Suprapubic skin (tissue), 4 donors: Measurements from ENCODE around the gene SCRN1. TPM values are rescaled to one million over a fixed set of nuclear protein-coding genes. Genes with fewer than 3 reads are reported as not detected.
A peak's percentile ranks its signal among the peaks of the same experiment; 100 is the strongest.

Source experiments
- DNase-seq, 2 donors: peaks; one replicate each; pipeline ENCODE4 v3.0.0-alpha.2; 2019; ENCODE audit warnings: low spot score in 2 of 2
- H3K27ac ChIP-seq: fragments of 200-600 bp; sonication (generic); one replicate; pipeline ENCODE4 v1.5.1; 2019
- H3K27me3 ChIP-seq: fragments of 200-600 bp; sonication (generic); one replicate; pipeline ENCODE4 v1.5.1; 2019
- H3K36me3 ChIP-seq: fragments of 200-600 bp; sonication (generic); one replicate; pipeline ENCODE4 v1.5.1; 2019
- H3K4me1 ChIP-seq: fragments of 200-600 bp; sonication (generic); one replicate; pipeline ENCODE4 v1.5.1; 2019
- H3K4me3 ChIP-seq: fragments of 200-600 bp; sonication (generic); one replicate; pipeline ENCODE4 v1.5.1; 2019; ENCODE audit warnings: mild to moderate bottlenecking
- H3K9me3 ChIP-seq: fragments of 200-600 bp; sonication (generic); one replicate; pipeline ENCODE4 v1.5.1; 2019
- EP300 ChIP-seq: sonication (generic); formaldehyde crosslinking; IDR thresholded peaks from one replicate; pipeline ENCODE4 v1.6.1; 2017; ENCODE audit warnings: antibody characterized with exemption
- POLR2A ChIP-seq, 2 donors: fragments of 450-650 bp; IDR thresholded peaks; one replicate each; pipeline ENCODE4 v1.6.1; 2017; ENCODE audit warnings: antibody characterized with exemption in 2 of 2, mild to moderate bottlenecking in 2 of 2, moderate library complexity in 2 of 2
- POLR2AphosphoS5 ChIP-seq, 3 donors: sonication (generic); formaldehyde crosslinking; IDR thresholded peaks; one replicate each; pipeline ENCODE4 v1.6.1; 2017; ENCODE audit warnings: antibody characterized with exemption in 3 of 3
- WGBS: methylation state at CpG from one replicate; pipeline ENCODE4 v1.1.5; 2018; 5-methylcytosine and 5-hydroxymethylcytosine counted together
- total RNA-seq, 4 donors: library from RNA; depleted of rRNA; stranded (reverse); fragments of >200 nt; gene quantifications; one replicate each; pipeline ENCODE4 v1.1.0, GENCODE V29; 2016
- TF ChIP-seq, protein P1 (sequence below), 2 donors: fragments of 200-600 bp in 1 of 2; fragments of 450-650 bp in 1 of 2; sonication (generic) in 1 of 2; IDR thresholded peaks; one replicate each; pipeline ENCODE4 v1.5.1; 2016 to 2019; ENCODE audit warnings: antibody characterized with exemption in 2 of 2, mild to moderate bottlenecking in 1 of 2, moderate library complexity in 1 of 2

The SCRN1 gene
- total RNA-seq, 4 donors from 2014 or later, result 10.8 to 26.0 (median 15.0) TPM

DNA sequence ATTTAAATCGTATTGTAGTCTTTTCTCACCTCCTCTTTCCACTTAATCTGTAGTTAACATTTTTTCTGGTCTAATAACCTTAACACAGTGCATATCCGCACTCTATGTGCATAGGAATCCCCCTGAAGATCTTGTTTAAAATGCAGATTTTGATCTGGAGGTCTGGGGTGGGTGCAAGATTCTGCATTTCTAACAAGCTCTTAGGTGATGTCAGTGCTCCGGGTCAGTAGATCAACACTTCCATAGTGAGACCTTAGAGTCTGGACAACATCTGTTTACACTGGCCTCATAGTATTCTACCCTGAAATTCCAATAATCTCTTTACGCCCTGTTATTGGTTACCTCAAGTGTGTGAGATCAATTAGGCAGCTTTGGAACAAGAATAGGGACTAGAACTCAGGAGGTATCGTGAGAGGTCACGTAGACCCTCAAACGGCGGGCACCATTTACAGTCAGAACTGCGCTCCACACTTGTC lies 38.2 kb upstream of the SCRN1 start:
- Histone ChIP-seq H3K27ac (peak overlapping the region; percentile 87), H3K9me3 (no peaks in the 10 kb centered on the region), H3K27me3 (no peaks in the 10 kb centered on the region), H3K4me3 (peak overlapping the region; percentile 85), H3K4me1 (peaks cover 48% of the 10 kb centered on the region), H3K36me3 (no peaks in the 10 kb centered on the region)
- no peak for TF ChIP-seq POLR2A (IDR thresholded peaks at IDR 0.05)
- TF ChIP-seq EP300, result no peak
- TF ChIP-seq, protein P1, sequence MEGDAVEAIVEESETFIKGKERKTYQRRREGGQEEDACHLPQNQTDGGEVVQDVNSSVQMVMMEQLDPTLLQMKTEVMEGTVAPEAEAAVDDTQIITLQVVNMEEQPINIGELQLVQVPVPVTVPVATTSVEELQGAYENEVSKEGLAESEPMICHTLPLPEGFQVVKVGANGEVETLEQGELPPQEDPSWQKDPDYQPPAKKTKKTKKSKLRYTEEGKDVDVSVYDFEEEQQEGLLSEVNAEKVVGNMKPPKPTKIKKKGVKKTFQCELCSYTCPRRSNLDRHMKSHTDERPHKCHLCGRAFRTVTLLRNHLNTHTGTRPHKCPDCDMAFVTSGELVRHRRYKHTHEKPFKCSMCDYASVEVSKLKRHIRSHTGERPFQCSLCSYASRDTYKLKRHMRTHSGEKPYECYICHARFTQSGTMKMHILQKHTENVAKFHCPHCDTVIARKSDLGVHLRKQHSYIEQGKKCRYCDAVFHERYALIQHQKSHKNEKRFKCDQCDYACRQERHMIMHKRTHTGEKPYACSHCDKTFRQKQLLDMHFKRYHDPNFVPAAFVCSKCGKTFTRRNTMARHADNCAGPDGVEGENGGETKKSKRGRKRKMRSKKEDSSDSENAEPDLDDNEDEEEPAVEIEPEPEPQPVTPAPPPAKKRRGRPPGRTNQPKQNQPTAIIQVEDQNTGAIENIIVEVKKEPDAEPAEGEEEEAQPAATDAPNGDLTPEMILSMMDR (IDR thresholded peaks at IDR 0.05), result no peak
- no peak for TF ChIP-seq POLR2AphosphoS5 (IDR thresholded peaks at IDR 0.05)
- WGBS, result 2% methylated on average over 8 of the region's 9 CpGs
- no peak for DNase-seq

DNA sequence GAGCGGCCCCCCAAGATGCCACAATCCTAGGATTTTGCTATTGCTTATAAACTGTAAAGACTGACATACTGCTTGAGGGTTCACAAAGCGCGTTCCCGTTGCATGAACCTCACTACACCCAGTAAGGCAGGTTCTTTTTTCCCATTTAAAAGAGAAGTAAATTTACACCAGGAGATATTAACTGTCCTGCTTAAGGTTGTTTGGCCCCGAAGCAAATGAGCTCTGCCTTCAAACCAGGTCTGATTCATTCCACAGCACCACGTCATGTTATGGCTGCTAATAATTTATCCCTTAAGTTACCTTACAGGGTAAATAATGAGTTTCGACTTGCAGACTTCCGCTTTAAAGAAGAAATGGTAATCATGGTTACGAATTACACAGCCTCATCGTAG lies 37.5 kb upstream of the SCRN1 start:
- no peaks in the 10 kb centered on the region for H3K9me3 ChIP-seq
- 0% methylated on average over 10 of the region's 10 CpGs for WGBS
- H3K4me1 ChIP-seq, result peaks cover 48% of the 10 kb centered on the region
- DNase-seq, result no peak
- no peaks in the 10 kb centered on the region for H3K27me3 ChIP-seq
- H3K27ac ChIP-seq, result peak overlapping the region; percentile 87
- no peaks in the 10 kb centered on the region for H3K36me3 ChIP-seq
- no peak for TF ChIP-seq POLR2AphosphoS5 (IDR thresholded peaks at IDR 0.05)
- TF ChIP-seq POLR2A (IDR thresholded peaks at IDR 0.05), result no peak
- TF ChIP-seq EP300, result no peak
- TF ChIP-seq, protein P1 (IDR thresholded peaks at IDR 0.05), result no peak
- H3K4me3 ChIP-seq, result peak overlapping the region; percentile 85

DNA sequence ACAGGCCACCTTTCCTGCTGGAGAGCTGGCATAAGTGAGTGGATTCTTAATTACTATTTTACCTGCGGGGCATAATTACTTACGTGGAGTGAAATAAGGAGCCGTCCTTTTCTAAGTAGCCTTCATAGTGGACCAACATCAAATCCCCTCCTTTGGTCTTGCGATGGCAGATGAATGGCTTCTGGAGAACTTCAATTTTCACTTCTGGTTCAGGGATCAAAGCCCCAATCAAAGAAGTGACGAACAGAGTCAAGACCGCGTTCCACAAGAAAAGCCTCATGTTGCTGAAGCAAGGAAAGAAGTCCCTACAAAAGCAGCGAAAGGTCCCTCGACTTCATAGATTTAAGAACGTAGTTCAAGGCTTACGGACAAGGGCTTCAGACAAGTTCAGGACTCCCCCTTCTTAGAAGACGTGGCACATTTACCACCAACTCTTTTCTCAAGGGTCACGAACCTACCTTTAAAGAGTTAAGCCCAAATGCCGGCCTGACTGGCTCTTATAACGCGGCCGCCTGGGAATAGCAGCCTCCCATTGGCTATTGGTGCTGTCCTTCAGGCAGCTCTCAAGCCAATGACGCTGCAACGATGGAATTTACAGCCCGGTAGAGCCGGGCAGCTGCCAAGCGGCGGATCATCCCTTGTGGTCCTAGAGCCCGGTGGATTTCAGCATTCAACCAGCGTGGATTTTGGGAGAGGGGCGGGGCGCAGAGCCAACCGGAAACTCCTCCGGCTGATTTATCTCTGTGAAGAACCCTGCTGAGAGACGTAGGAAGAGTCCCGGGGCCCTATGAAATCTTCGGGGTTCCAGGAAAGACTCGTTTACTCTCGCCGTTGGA lies 36.8 kb upstream of the SCRN1 start, which contains the start of gene FKBP14:
FKBP14 (minus strand) TSS at position 474 of the 836 bp plus-strand sequence; CDS start at position 280, 194 bp downstream.
- WGBS, result under 1% methylated on average over 29 of the region's 35 CpGs
- peaks cover 48% of the 10 kb centered on the region for H3K4me1 ChIP-seq
- DNase-seq, result peak; percentile 98 to 99

DNA sequence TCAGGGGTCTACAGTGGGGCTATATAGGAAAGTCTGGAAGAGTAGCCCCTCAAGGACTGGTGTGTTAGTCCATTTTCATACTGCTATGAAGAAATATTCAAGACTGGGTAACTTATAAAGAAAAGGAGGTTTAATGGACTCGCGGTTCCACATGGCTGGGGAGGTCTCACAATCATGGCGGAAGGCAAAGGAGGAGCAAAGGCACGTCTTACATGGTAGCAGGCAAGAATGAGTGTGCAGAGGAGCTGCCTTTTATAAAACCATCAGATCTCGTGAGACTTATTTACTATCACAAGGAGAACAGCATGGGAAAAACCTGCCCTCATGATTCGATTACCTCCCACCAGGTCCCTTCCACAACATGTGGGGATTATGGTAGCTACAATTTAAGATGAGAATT lies 33.9 kb upstream of the SCRN1 start:
- H3K27ac ChIP-seq, result no peak overlapping the region
- H3K4me3 ChIP-seq, result no peak overlapping the region

More for the DNA sequence above, 36.8 kb upstream of the SCRN1 start, which contains the start of gene FKBP14:
- no peaks in the 10 kb centered on the region for H3K36me3 ChIP-seq
- peak within 1 kb of the TSS; percentile 85 for H3K4me3 ChIP-seq
- H3K27ac ChIP-seq, result peak within 1 kb of the TSS; percentile 87
- H3K9me3 ChIP-seq, result no peaks in the 10 kb centered on the region
- TF ChIP-seq POLR2AphosphoS5 (IDR thresholded peaks at IDR 0.05), result peak in 2 of 3 donors; percentile 25 to 53
- TF ChIP-seq POLR2A (IDR thresholded peaks at IDR 0.05), result no peak
- H3K27me3 ChIP-seq, result no peaks in the 10 kb centered on the region

DNA sequence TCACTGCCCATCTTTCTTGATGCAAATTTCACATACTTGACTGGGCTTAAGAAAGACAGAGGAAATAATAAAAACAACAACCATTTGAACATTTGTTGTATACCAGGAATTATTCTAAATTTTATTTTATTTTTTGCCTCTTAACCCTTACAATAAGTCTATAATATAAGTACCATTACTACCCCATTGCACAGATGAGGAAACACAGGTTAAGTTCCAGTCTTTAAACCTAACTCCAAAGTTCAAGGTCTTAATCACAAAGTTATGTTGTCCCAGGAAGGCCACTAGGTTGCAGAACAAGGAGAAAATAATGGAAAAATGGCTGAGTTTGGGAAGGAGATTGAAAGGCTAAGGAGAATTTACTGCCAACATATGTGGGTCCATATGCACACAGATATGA lies 33.4 kb upstream of the SCRN1 start:
- no peak overlapping the region for H3K4me3 ChIP-seq
- no peaks in the 10 kb centered on the region for H3K27me3 ChIP-seq
- H3K36me3 ChIP-seq, result peaks cover 5% of the 10 kb centered on the region
- H3K27ac ChIP-seq, result no peak overlapping the region
- no peak for TF ChIP-seq POLR2A (IDR thresholded peaks at IDR 0.05)
- no peak for TF ChIP-seq POLR2AphosphoS5 (IDR thresholded peaks at IDR 0.05)
- TF ChIP-seq, protein P1 (IDR thresholded peaks at IDR 0.05), result no peak
- TF ChIP-seq EP300, result no peak
- peaks cover 32% of the 10 kb centered on the region for H3K4me1 ChIP-seq
- DNase-seq, result no peak
- no peaks in the 10 kb centered on the region for H3K9me3 ChIP-seq

More for the DNA sequence above, 33.9 kb upstream of the SCRN1 start:
- Histone ChIP-seq H3K27me3 (no peaks in the 10 kb centered on the region), H3K36me3 (no peaks in the 10 kb centered on the region), H3K9me3 (no peaks in the 10 kb centered on the region), H3K4me1 (peaks cover 32% of the 10 kb centered on the region)
- DNase-seq, result no peak
- TF ChIP-seq, protein P1 (IDR thresholded peaks at IDR 0.05), result no peak
- TF ChIP-seq EP300 (no peak), POLR2A (IDR thresholded peaks at IDR 0.05) (no peak), POLR2AphosphoS5 (IDR thresholded peaks at IDR 0.05) (no peak)
- WGBS, result 96% methylated on average over 6 of the region's 6 CpGs
